Ectodermal cell (in vitro differentiated cells): ENCODE results near the gene KIR2DL1.
"Not testable (repeated sequence)": the region's sequence is repeated elsewhere in the genome, so short reads cannot be mapped to it uniquely, and the experiment has no call there.

ENCODE experiments used
- H3K27ac ChIP-seq: 2 replicates; pipeline ENCODE4 v1.7.0; 2013; ENCODE audit warnings: mild to moderate bottlenecking, low read depth, low read length; ENCODE audit not compliant: insufficient read depth, poor library complexity, severe bottlenecking
- H3K27me3 ChIP-seq: 2 replicates; pipeline ENCODE4 v1.7.0; 2013; ENCODE audit warnings: mild to moderate bottlenecking, low read length; ENCODE audit not compliant: insufficient read depth, control insufficient read depth, poor library complexity, severe bottlenecking
- H3K36me3 ChIP-seq: one replicate; pipeline ENCODE4 v1.7.0; 2013; ENCODE audit warnings: low read length; ENCODE audit not compliant: control insufficient read depth, insufficient read depth
- H3K4me1 ChIP-seq: one replicate; pipeline ENCODE4 v1.7.0; 2013; ENCODE audit warnings: low read length; ENCODE audit not compliant: control insufficient read depth, insufficient read depth
- H3K4me3 ChIP-seq: 2 replicates; pipeline ENCODE4 v1.7.0; 2013; ENCODE audit warnings: low read depth, low read length, control low read depth; ENCODE audit not compliant: insufficient read depth
- H3K9me3 ChIP-seq: 2 replicates; pipeline ENCODE4 v1.7.0; 2013; ENCODE audit warnings: mild to moderate bottlenecking, low read length, moderate library complexity; ENCODE audit not compliant: control insufficient read depth
- WGBS, 2 experiments: methylation state at CpG; one replicate each; pipeline ENCODE4 v1.1.7; 2013; ENCODE audit warnings: missing lambda C conversion rate in 2 of 2; 5-methylcytosine and 5-hydroxymethylcytosine counted together

The KIR2DL1 gene

DNA sequence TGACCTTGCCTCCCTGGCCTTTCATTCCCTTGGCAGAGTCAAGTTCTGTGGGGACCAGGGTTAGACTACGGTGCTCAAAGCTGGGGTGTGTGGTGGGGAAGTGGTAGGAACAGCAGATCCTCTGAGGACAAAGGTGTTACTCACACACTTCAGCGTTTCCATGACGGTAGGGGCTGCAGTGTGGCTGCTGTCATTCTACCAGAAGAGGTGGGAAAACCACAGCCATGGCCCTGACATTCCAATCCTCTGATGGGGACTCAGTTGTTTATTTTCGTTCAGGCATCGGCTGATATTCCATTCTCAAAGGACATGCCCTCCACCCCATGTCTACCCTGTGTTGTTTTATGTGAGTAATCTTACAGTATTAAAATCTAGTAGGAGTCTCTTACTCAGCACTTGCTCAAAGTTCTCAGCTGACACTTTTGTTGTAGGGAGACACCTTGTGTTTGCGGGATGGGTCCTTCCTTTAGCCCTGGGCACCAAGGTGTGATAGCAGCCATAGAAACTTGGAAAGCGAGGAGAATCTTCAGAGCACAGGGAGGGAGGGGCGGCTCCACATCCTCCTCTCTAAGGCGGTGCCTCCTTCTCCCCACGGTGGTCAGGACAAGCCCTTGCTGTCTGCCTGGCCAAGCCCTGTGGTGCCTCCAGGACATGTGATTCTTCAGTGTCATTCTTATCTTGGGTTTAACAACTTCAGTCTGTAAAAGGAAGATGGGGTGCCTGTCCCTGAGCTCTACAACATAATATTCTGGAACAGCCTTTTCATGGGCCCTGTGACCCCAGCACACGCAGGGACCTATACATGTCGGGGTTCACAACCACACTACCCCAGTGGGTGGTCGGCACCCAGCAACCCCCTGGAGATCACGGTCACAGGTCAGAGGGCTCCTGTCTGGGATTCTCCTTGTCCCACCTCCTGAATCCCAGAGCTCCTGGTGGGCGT lies 1.7 kb downstream of the KIR2DL1 start:
- H3K4me1 ChIP-seq, H3K27ac ChIP-seq, H3K36me3 ChIP-seq, H3K9me3 ChIP-seq, H3K4me3 ChIP-seq, H3K27me3 ChIP-seq: not testable (repeated sequence)
- 71 to 78% methylated on average over 12 to 14 of the region's 15 CpGs for WGBS, 2 experiments

DNA sequence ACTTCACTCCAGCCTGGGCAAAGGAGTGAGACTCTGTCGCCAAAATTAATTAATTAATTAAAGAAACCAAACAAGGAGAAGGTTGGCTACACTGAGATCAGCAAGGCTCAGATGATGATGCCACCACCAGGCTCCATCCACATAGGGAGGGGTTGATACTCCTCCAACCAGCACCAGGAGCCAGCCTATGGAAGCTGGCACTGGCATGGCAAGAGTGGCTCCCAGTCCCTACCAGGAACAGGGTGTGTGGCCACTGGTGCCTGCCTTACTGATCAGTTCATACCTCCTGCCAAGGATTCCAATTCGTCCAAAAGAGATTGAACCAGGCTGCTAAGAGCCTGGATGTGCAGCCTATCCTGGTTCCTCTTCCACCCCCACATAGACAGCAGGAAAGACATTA lies 3.1 kb downstream of the KIR2DL1 start:
- not testable (repeated sequence) for H3K36me3 ChIP-seq, H3K27me3 ChIP-seq, H3K27ac ChIP-seq, H3K4me1 ChIP-seq, H3K9me3 ChIP-seq, H3K4me3 ChIP-seq
- WGBS, 2 experiments, result 0 to 11% methylated on average over 1 to 2 of the region's 2 CpGs

DNA sequence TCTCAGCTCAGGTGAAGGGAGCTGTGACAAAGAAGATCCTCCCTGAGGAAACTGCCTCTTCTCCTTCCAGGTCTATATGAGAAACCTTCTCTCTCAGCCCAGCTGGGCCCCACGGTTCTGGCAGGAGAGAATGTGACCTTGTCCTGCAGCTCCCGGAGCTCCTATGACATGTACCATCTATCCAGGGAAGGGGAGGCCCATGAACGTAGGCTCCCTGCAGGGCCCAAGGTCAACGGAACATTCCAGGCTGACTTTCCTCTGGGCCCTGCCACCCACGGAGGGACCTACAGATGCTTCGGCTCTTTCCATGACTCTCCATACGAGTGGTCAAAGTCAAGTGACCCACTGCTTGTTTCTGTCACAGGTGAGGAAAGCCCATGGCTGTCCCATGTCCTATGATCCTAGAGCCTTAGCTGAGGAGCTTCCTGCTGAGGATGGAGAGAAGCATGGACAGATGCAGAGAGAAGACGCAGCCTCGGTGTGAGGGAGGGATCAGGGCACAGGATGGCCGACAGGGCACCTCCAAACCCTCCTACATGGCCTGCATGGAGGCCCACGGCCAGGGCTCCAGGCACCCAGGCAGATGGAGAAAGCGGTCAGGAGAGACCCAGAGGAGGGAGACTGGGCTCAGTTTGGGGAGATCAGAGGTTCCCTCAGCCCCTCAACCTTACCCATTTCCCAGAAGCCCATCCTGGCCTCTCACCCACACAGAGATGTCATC lies 5.7 kb downstream of the KIR2DL1 start:
- H3K36me3 ChIP-seq, H3K27ac ChIP-seq, H3K9me3 ChIP-seq, H3K4me3 ChIP-seq, H3K4me1 ChIP-seq, H3K27me3 ChIP-seq: not testable (repeated sequence)
- WGBS, 2 experiments, result 73% methylated on average over 11 to 12 of the region's 12 CpGs

DNA sequence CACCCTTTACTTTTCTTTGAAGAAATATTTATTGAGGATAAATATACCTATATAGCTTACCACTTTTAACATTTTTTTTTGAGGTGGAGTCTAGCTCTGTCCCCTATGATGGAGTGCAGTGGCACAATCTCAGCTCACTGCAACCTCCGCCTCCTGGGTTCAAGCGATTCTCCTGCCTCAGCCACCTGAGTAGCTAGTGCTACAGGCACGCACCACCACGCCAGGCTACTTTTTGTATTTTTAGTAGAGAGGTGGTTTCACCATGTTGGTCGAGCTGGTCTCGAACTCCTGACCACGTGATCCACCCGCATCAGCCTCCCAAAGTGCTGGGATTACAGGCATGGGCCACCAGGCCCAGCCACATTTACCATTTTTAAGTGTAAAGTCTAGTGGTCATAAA lies 6.2 kb downstream of the KIR2DL1 start:
- H3K4me3 ChIP-seq, H3K27ac ChIP-seq, H3K27me3 ChIP-seq, H3K9me3 ChIP-seq, H3K36me3 ChIP-seq, H3K4me1 ChIP-seq: not testable (repeated sequence)
- 67 to 79% methylated on average over 6 to 8 of the region's 8 CpGs for WGBS, 2 experiments

DNA sequence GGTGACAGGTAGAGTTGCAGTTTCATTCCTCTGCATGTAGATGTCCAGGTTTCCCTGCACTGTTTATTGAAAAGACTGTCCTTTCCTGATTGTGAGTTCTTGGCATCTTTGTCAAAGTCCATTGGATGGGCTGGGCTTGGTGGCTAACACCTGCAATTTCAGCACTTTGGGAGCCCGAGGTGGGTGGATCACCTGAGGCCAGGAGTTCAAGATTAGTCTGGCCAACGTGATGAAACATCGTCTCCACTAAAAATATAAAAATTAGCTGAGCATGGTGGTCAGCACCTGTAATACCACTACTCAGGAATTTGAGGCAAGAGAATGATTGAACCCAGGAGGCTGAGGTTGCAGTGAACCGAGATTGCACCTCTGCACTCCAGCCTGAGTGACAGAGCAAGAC lies 8.3 kb downstream of the KIR2DL1 start:
- WGBS, 2 experiments, result 61 to 62% methylated on average over 3 to 4 of the region's 4 CpGs
- H3K36me3 ChIP-seq, H3K27ac ChIP-seq, H3K27me3 ChIP-seq, H3K4me1 ChIP-seq, H3K9me3 ChIP-seq, H3K4me3 ChIP-seq: not testable (repeated sequence)

DNA sequence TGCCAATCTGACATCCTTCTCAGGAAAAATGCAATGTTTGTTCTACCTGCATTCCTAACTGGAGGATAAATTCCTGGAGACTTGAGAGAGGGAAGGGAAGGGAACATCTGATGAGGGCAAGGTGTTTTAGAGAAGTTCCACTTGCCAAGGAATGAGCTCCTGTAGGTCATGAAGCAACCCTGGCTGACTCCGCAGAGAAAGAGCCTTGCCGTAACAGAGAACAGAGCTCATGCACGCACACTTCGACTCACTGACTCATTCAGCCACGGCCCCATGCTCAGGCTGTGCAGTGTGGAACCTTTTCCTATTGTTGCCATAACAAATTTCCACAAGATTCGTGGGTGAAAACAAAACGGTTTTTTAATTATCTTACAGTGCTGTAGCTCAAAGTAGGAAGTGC lies 9.3 kb downstream of the KIR2DL1 start:
- H3K27me3 ChIP-seq, H3K36me3 ChIP-seq, H3K4me1 ChIP-seq, H3K9me3 ChIP-seq, H3K27ac ChIP-seq, H3K4me3 ChIP-seq: not testable (repeated sequence)
- 59 to 69% methylated on average over 5 to 6 of the region's 7 CpGs for WGBS, 2 experiments

DNA sequence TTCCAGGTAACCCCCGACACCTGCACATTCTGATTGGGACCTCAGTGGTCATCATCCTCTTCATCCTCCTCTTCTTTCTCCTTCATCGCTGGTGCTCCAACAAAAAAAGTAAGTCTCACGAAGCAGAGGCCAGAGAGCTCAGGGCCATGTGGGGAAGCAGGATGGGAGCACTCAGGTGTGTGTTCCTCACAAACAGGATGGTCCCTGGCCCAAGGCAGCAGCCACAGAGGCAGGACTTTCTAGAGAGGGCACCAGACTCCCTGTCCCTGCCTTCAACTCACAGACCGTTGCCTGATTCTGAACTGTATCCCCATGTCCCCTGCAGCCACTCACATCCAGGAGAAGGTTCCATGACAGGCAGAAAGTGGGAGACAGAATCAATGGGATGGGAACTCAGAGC lies 13.3 kb downstream of the KIR2DL1 start:
- not testable (repeated sequence) for H3K27ac ChIP-seq

DNA sequence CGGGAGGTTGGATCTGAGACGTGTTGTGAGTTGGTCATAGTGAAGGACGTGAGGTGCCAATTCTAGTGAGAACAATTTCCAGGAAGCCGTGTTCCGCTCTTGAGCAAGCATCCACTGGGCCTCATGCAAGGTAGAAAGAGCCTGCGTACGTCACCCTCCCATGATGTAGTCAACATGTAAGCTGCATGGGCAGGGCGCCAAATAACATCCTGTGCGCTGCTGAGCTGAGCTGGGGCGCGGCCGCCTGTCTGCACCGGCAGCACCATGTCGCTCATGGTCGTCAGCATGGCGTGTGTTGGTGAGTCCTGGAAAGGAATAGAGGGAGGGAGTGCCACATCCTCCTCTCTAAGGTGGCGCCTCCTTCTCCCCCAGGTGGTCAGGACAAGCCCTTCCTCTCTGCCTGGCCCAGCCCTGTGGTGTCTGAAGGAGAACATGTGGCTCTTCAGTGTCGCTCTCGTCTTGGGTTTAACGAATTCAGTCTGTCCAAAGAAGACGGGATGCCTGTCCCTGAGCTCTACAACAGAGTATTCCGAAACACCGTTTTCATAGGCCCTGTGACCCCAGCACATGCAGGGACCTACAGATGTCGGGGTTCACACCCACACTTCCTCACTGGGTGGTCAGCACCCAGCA lies 16.6 kb downstream of the KIR2DL1 start:
- H3K4me3 ChIP-seq, result not testable (repeated sequence)
- WGBS, 2 experiments, result 83 to 84% methylated on average over 24 of the region's 24 CpGs

More for the DNA sequence above, 13.3 kb downstream of the KIR2DL1 start:
- not testable (repeated sequence) for H3K4me3 ChIP-seq, H3K27me3 ChIP-seq, H3K36me3 ChIP-seq, H3K4me1 ChIP-seq, H3K9me3 ChIP-seq
- WGBS, 2 experiments, result 43 to 44% methylated on average over 3 of the region's 4 CpGs

DNA sequence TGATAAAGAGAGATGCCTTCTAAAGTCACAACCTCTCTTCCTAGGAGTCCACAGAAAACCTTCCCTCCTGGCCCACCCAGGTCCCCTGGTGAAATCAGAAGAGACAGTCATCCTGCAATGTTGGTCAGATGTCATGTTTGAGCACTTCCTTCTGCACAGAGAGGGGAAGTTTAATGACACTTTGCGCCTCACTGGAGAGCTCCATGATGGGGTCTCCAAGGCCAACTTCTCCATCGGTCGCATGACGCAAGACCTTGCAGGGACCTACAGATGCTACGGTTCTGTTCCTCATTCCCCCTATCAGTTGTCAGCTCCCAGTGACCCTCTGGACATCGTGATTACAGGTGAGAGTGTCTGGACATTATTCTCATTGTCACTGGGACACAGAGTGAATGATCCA lies 18.6 kb downstream of the KIR2DL1 start:
- H3K27me3 ChIP-seq, H3K9me3 ChIP-seq, H3K36me3 ChIP-seq, H3K27ac ChIP-seq, H3K4me3 ChIP-seq, H3K4me1 ChIP-seq: not testable (repeated sequence)
- WGBS, 2 experiments, result 76 to 82% methylated on average over 6 of the region's 6 CpGs

More for the DNA sequence above, 16.6 kb downstream of the KIR2DL1 start:
- not testable (repeated sequence) for H3K27ac ChIP-seq, H3K9me3 ChIP-seq, H3K27me3 ChIP-seq, H3K36me3 ChIP-seq, H3K4me1 ChIP-seq

DNA sequence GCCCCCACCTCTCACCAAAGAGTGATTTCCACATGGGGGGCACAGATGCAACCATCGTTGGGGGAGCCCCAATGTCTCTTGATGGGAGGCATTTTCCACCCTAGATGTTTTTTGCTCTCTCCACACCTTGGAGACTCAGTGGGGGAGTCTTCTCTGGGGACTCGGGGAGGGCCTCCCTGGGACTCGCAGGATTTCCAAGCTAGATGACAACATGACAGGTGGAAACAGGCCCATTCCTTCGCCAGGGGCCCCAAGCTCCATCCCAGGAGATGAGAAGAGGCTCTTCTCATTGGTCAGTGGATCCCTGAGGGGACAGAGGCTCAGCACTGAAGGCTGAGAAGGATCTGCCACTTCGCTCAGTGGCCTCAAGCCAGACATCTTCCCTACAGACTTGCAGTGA lies 21.1 kb downstream of the KIR2DL1 start:
- H3K36me3 ChIP-seq, result no peaks in the 10 kb centered on the region
- no peaks in the 10 kb centered on the region for H3K27me3 ChIP-seq
- 49 to 50% methylated on average over 5 of the region's 5 CpGs for WGBS, 2 experiments
- no peaks in the 10 kb centered on the region for H3K4me1 ChIP-seq
- H3K27ac ChIP-seq, result no peak overlapping the region
- peaks cover 2% of the 10 kb centered on the region for H3K9me3 ChIP-seq
- H3K4me3 ChIP-seq, result no peak overlapping the region
